GM23338 (cell line): ENCODE results near the gene ACSM4. TPM values are rescaled to one million over a fixed set of nuclear protein-coding genes. Genes with fewer than 3 reads are reported as not detected.

ENCODE experiments used
- ATAC-seq: fragments of 200-7000 bp; cut with Tn5 transposase; 3 replicates; pipeline ENCODE4 v1.9.1; 2020
- DNase-seq: peaks from one replicate; pipeline ENCODE4 v3.0.0-alpha.2; 2015; ENCODE audit warnings: low spot score
- H2AFZ ChIP-seq: fragments of 200-600 bp; sonication (generic); 2 replicates; pipeline ENCODE4 v1.8.0; 2016; ENCODE audit warnings: antibody characterized with exemption, mild to moderate bottlenecking, moderate library complexity
- H3F3A ChIP-seq: fragments of 200-600 bp; sonication (generic); replicated peaks from 2 replicates; pipeline ENCODE4 v1.8.0; 2017; ENCODE audit warnings: antibody characterized with exemption, mixed run types, low read depth
- H3K27ac ChIP-seq: fragments of 200-600 bp; sonication (generic); 2 replicates; pipeline ENCODE4 v1.6.1; 2016; ENCODE audit warnings: low read depth
- H3K27me3 ChIP-seq: fragments of 200-600 bp; sonication (generic); 2 replicates; pipeline ENCODE4 v1.8.0; 2016; ENCODE audit warnings: mild to moderate bottlenecking, mixed run types, moderate library complexity; ENCODE audit not compliant: insufficient read depth
- H3K36me3 ChIP-seq: fragments of 200-600 bp; sonication (generic); 2 replicates; pipeline ENCODE4 v1.8.0; 2016; ENCODE audit warnings: mild to moderate bottlenecking; ENCODE audit not compliant: insufficient read depth
- H3K4me1 ChIP-seq: fragments of 200-600 bp; sonication (generic); 2 replicates; pipeline ENCODE4 v1.8.0; 2016; ENCODE audit warnings: mild to moderate bottlenecking, moderate library complexity; ENCODE audit not compliant: insufficient read depth
- H3K4me2 ChIP-seq: fragments of 200-600 bp; sonication (generic); 2 replicates; pipeline ENCODE4 v1.7.1; 2017; ENCODE audit warnings: mixed run types
- H3K4me3 ChIP-seq: fragments of 200-600 bp; sonication (generic); 2 replicates; pipeline ENCODE4 v1.6.1; 2016; ENCODE audit warnings: mixed run types
- H3K79me2 ChIP-seq: fragments of 200-600 bp; sonication (generic); replicated peaks from 2 replicates; pipeline ENCODE4 v1.8.0; 2017; ENCODE audit warnings: mild to moderate bottlenecking; ENCODE audit not compliant: insufficient read depth
- H3K9me2 ChIP-seq: fragments of 200-600 bp; sonication (generic); 2 replicates; pipeline ENCODE4 v1.8.0; 2017; ENCODE audit not compliant: insufficient read depth
- H4K20me1 ChIP-seq: fragments of 200-600 bp; sonication (generic); replicated peaks from 2 replicates; pipeline ENCODE4 v1.8.0; 2017; ENCODE audit warnings: mild to moderate bottlenecking; ENCODE audit not compliant: insufficient read depth
- H3K27ac Mint-ChIP-seq: 2 replicates; pipeline ENCODE4 v1.8.0; 2020; ENCODE audit warnings: inconsistent platforms, mild to moderate bottlenecking, moderate library complexity, mixed read lengths
- H3K27me3 Mint-ChIP-seq: 3 replicates; pipeline ENCODE4 v1.8.0; 2022; ENCODE audit warnings: low read depth, mild to moderate bottlenecking, moderate library complexity, mixed read lengths, inconsistent platforms; ENCODE audit not compliant: insufficient read depth, poor library complexity
- H3K36me3 Mint-ChIP-seq: 3 replicates; pipeline ENCODE4 v1.8.0; 2021; ENCODE audit warnings: low read depth, mild to moderate bottlenecking, inconsistent platforms, moderate library complexity, mixed read lengths
- H3K4me1 Mint-ChIP-seq: 3 replicates; pipeline ENCODE4 v1.8.0; 2020; ENCODE audit warnings: mild to moderate bottlenecking, inconsistent platforms, mixed read lengths
- H3K4me3 Mint-ChIP-seq: 3 replicates; pipeline ENCODE4 v1.8.0; 2021; ENCODE audit warnings: moderate library complexity, mild to moderate bottlenecking, inconsistent platforms, mixed read lengths
- H3K9me3 Mint-ChIP-seq: 3 replicates; pipeline ENCODE4 v1.8.0; 2020; ENCODE audit warnings: moderate library complexity, mild to moderate bottlenecking, inconsistent platforms, mixed read lengths
- CREB1 ChIP-seq: fragments of 250-450 bp; sonication (Bioruptor Pico); IDR thresholded peaks from 2 replicates; pipeline ENCODE4 v1.5.0; 2020; ENCODE audit warnings: low read depth, mild to moderate bottlenecking, moderate library complexity
- CTCF ChIP-seq, 2 experiments: fragments of 200-600 bp in 1 of 2; sonication (generic) in 1 of 2; conservative IDR thresholded peaks; 2 replicates each; pipeline versions ENCODE4 v1.5.1 to v1.6.1; 2016 to 2017; ENCODE audit warnings: antibody characterized with exemption in 2 of 2, low read depth in 2 of 2, mild to moderate bottlenecking in 2 of 2, moderate library complexity in 1 of 2
- ETS1 ChIP-seq: IDR thresholded peaks from 2 replicates; pipeline ENCODE4 v1.6.1; 2016; ENCODE audit warnings: antibody characterized with exemption
- EZH2 ChIP-seq: fragments of 200-600 bp; sonication (generic); IDR thresholded peaks from one replicate; pipeline ENCODE4 v1.8.0; 2017; ENCODE audit warnings: antibody characterized with exemption, mild to moderate bottlenecking, low read depth; ENCODE audit not compliant: unreplicated experiment
- EZH2phosphoT487 ChIP-seq: fragments of 200-600 bp; sonication (generic); IDR thresholded peaks from one replicate; pipeline ENCODE4 v1.8.1; 2018; ENCODE audit warnings: antibody characterized with exemption; ENCODE audit not compliant: unreplicated experiment
- JUNB ChIP-seq: IDR thresholded peaks from one replicate; pipeline ENCODE4 v1.6.1; 2016; ENCODE audit warnings: antibody characterized with exemption; ENCODE audit not compliant: unreplicated experiment
- NANOG ChIP-seq: IDR thresholded peaks from 2 replicates; pipeline ENCODE4 v1.6.1; 2016; ENCODE audit warnings: antibody characterized with exemption, borderline replicate concordance
- POLR2AphosphoS5 ChIP-seq: IDR thresholded peaks from 2 replicates; pipeline ENCODE4 v1.6.1; 2016; ENCODE audit warnings: antibody characterized with exemption, low read depth
- REST ChIP-seq: IDR thresholded peaks from one replicate; pipeline ENCODE4 v1.6.1; 2018; ENCODE audit warnings: antibody characterized with exemption; ENCODE audit not compliant: unreplicated experiment
- STAT1 ChIP-seq: IDR thresholded peaks from one replicate; pipeline ENCODE4 v1.6.1; 2016; ENCODE audit warnings: antibody characterized with exemption; ENCODE audit not compliant: unreplicated experiment
- ZNF114 ChIP-seq: fragments of 250-450 bp; sonication (Bioruptor Pico); IDR thresholded peaks from 2 replicates; pipeline ENCODE4 v1.5.0; 2020; ENCODE audit warnings: mild to moderate bottlenecking, moderate library complexity
- ZNF331 ChIP-seq: fragments of 250-450 bp; sonication (Bioruptor Pico); IDR thresholded peaks from 2 replicates; pipeline ENCODE4 v1.5.0; 2020; ENCODE audit warnings: low read depth, mild to moderate bottlenecking, moderate library complexity
- ZNF462 ChIP-seq: fragments of 250-450 bp; sonication (Bioruptor Pico); IDR thresholded peaks from 2 replicates; pipeline ENCODE4 v1.5.0; 2020; ENCODE audit warnings: mild to moderate bottlenecking, moderate library complexity
- polyA plus RNA-seq: library from polyadenylated mRNA; unstranded; fragments of >200 nt; fragmentation: Nextera tagmentation; extraction: Ambion mirVana; gene quantifications from 2 replicates; pipeline ENCODE4 v1.2.1, GENCODE V29; 2016
- total RNA-seq: library from RNA; depleted of rRNA; stranded (reverse); fragments of >200 nt; shearing (Covaris generic); gene quantifications from 2 replicates; pipeline ENCODE4 v1.2.3, GENCODE V29; 2014

Gene ACSM4
- total and polyA plus RNA-seq, 2 experiments from 2014 or later, result not detected

GRCh38 chr12:7259060-7259459 is 44.8 kb upstream of the ACSM4 start:
- Histone ChIP-seq H3K4me1 (no peaks in the 10 kb centered on the region), H3F3A (no peaks in the 10 kb centered on the region), H3K36me3 (no peaks in the 10 kb centered on the region), H3K4me3 (no peak overlapping the region), H3K27me3 (no peaks in the 10 kb centered on the region), H3K79me2 (no peaks in the 10 kb centered on the region), H2AFZ (no peak overlapping the region), H3K9me2 (peaks cover 4% of the 10 kb centered on the region; the same call in 1 of the 2 replicates), H4K20me1 (no peaks in the 10 kb centered on the region), H3K4me2 (no peak overlapping the region), H3K27ac (no peak overlapping the region)
- ATAC-seq (no peak), DNase-seq (no peak)
- H3K27me3 Mint-ChIP-seq, result no peaks in the 10 kb centered on the region
- H3K9me3 Mint-ChIP-seq, result peaks cover 3% of the 10 kb centered on the region; the same call in 1 of the 3 replicates
- H3K27ac Mint-ChIP-seq, result no peak overlapping the region
- no peak for TF ChIP-seq JUNB
- TF ChIP-seq CREB1 (CRISPR knock-in tag), result no peak
- TF ChIP-seq EZH2phosphoT487, result no peak
- TF ChIP-seq ZNF114 (CRISPR knock-in tag), result no peak
- TF ChIP-seq ZNF462, result no peak
- no peak for TF ChIP-seq NANOG
- TF ChIP-seq ETS1, result no peak
- TF ChIP-seq EZH2, result no peak
- TF ChIP-seq CTCF (conservative IDR thresholded peaks at IDR 0.05; ENCODE audit: low read depth in 2 of 2), result no peak
- TF ChIP-seq REST, result no peak
- TF ChIP-seq STAT1, result no peak
- no peak for TF ChIP-seq POLR2AphosphoS5
- TF ChIP-seq ZNF331, result no peak
- no peak overlapping the region for H3K4me3 Mint-ChIP-seq
- H3K36me3 Mint-ChIP-seq, result no peaks in the 10 kb centered on the region; the same call in 2 of the 3 replicates
- H3K4me1 Mint-ChIP-seq, result no peaks in the 10 kb centered on the region
